ENCODE results near the gene TINCR.

GRCh38 chr19:5595129-5595528 is 27.4 kb upstream of the TINCR start:
- TF ChIP-seq POLR2A (IDR thresholded peaks at IDR 0.05; ENCODE audit: low read depth, low read length): no peak
- TF ChIP-seq POLR2AphosphoS5 (IDR thresholded peaks at IDR 0.05; ENCODE audit: low read depth, low read length): no peak
- no peak for TF ChIP-seq TAF1 (IDR thresholded peaks at IDR 0.05; ENCODE audit: borderline replicate concordance, low read depth, low read length)

All from GM12892 (cell line).